Progenitor cell of endocrine pancreas (in vitro differentiated cells): ENCODE measurements around the gene IFI27L1. TPM values are rescaled to one million over a fixed set of nuclear protein-coding genes. Genes with fewer than 3 reads are reported as not detected.
A peak's percentile ranks its signal among the peaks of the same experiment; 100 is the strongest.

Source experiments
- DNase-seq: peaks from one replicate; pipeline ENCODE4 v3.0.0; 2021; ENCODE audit warnings: low spot score; ENCODE audit not compliant: unreplicated experiment
- H3K27ac Mint-ChIP-seq: 2 replicates; pipeline ENCODE4 v1.8.0; 2021; ENCODE audit warnings: mild to moderate bottlenecking, moderate library complexity, mixed read lengths
- H3K27me3 Mint-ChIP-seq: 2 replicates; pipeline ENCODE4 v1.8.0; 2021; ENCODE audit warnings: mixed read lengths
- H3K36me3 Mint-ChIP-seq: 2 replicates; pipeline ENCODE4 v1.8.0; 2022; ENCODE audit warnings: mixed read lengths; ENCODE audit not compliant: insufficient read depth
- H3K4me1 Mint-ChIP-seq: 2 replicates; pipeline ENCODE4 v1.8.0; 2021; ENCODE audit warnings: low read depth, mixed read lengths
- H3K4me3 Mint-ChIP-seq: 2 replicates; pipeline ENCODE4 v1.8.0; 2021; ENCODE audit warnings: low read depth, mild to moderate bottlenecking, moderate library complexity, mixed read lengths
- H3K9me3 Mint-ChIP-seq: 2 replicates; pipeline ENCODE4 v1.8.0; 2021; ENCODE audit warnings: low read depth, mixed read lengths
- total RNA-seq: library from RNA; stranded (reverse); gene quantifications from 2 replicates; pipeline ENCODE4 v1.2.1, GENCODE V29; 2021
- TF ChIP-seq, protein P1 (sequence below): fragments of 200-600 bp; sonication (generic); IDR thresholded peaks from one replicate; pipeline ENCODE4 v1.5.0; 2021; ENCODE audit warnings: antibody characterized with exemption, mild to moderate bottlenecking; ENCODE audit not compliant: unreplicated experiment

The IFI27L1 gene
- total RNA-seq, 1 donor from 2014 or later: 28.9 TPM

DNA sequence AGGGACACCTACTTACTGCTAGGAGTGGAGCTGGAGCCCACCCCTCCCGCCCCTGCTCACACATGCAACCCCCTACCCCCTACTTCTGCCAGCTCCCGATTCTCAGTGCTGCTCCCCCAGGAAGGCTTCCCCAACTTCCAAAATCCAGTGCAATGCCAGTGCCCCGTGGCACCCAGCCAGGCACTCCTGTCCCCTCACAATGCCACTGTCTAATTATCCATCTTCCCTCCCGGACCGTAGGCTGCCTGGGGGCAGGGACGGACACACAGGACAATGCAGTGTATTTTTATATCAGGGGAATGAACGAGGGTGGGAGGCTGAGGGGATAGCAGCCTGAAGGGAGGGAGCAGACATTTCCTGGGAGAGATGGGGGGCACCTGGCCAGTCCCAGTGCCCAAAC lies 42.6 kb upstream of the IFI27L1 start:
- Mint-ChIP-seq H3K9me3 (no peaks in the 10 kb centered on the region), H3K4me1 (no peaks in the 10 kb centered on the region), H3K27ac (no peak overlapping the region), H3K27me3 (no peaks in the 10 kb centered on the region), H3K36me3 (peaks cover 11% of the 10 kb centered on the region), H3K4me3 (no peak overlapping the region)
- DNase-seq: no peak
- TF ChIP-seq, protein P1, sequence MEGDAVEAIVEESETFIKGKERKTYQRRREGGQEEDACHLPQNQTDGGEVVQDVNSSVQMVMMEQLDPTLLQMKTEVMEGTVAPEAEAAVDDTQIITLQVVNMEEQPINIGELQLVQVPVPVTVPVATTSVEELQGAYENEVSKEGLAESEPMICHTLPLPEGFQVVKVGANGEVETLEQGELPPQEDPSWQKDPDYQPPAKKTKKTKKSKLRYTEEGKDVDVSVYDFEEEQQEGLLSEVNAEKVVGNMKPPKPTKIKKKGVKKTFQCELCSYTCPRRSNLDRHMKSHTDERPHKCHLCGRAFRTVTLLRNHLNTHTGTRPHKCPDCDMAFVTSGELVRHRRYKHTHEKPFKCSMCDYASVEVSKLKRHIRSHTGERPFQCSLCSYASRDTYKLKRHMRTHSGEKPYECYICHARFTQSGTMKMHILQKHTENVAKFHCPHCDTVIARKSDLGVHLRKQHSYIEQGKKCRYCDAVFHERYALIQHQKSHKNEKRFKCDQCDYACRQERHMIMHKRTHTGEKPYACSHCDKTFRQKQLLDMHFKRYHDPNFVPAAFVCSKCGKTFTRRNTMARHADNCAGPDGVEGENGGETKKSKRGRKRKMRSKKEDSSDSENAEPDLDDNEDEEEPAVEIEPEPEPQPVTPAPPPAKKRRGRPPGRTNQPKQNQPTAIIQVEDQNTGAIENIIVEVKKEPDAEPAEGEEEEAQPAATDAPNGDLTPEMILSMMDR: no peak

DNA sequence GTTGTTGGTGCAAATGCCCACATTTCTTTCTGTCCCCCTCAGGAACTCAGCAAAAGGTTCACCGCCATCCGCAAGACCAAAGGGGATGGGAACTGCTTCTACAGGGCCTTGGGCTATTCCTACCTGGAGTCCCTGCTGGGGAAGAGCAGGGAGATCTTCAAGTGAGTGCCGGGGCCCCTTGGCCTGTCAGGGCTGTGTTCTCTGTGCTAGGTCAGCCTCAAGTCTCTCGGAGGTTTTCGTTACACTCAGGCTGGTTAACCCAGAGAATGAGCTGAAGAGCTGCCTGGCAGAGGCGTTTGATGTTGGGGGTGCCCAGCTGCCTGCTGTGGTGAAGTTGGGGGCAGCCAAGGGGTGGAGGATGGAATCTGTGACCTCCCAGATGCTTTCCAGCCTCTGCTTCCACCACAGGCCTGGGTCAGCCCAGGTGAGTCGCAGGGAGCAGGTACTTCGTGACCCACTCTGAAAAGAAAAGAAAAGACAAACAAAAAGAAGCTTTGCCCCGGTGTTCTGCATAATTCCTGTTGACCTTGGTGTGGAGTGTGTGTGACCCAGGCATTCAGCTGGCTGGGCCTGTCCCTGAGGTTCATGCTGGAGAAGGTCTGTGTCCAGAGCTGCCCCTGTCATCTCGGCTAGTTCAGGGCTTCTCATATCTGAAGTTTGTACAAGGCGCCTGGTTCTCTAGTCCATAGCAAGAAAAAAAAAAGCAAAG lies 42.0 kb upstream of the IFI27L1 start:
- peaks cover 6% of the 10 kb centered on the region for H3K36me3 Mint-ChIP-seq
- no peaks in the 10 kb centered on the region for H3K4me1 Mint-ChIP-seq
- no peaks in the 10 kb centered on the region for H3K27me3 Mint-ChIP-seq
- no peaks in the 10 kb centered on the region for H3K9me3 Mint-ChIP-seq
- TF ChIP-seq, protein P1: no peak
- peak overlapping the region; percentile 86 for H3K27ac Mint-ChIP-seq
- H3K4me3 Mint-ChIP-seq: no peak overlapping the region
- no peak for DNase-seq

DNA sequence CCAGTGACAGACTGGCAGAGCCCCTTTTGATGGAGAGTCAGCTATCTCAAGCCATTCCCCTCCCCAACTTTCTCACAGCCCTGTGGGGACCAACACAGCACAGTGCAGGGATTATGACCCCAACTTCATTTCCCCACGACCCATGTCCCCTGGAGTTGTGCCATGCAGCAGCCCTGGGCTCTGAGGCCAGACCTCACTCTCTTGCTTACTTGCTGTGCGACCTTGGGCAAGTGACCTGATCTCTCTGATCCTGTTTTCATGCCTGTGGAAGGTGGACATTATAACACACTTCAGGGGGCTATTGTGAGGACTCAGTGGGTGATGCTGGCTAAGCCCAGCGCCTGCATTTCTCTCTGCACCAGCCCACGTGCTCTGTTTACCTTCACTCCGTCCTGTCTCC lies 40.9 kb upstream of the IFI27L1 start:
- Mint-ChIP-seq H3K27ac (no peak overlapping the region), H3K27me3 (no peaks in the 10 kb centered on the region), H3K36me3 (peaks cover 6% of the 10 kb centered on the region), H3K4me1 (no peaks in the 10 kb centered on the region), H3K4me3 (no peak overlapping the region), H3K9me3 (no peaks in the 10 kb centered on the region)
- TF ChIP-seq, protein P1: no peak
- no peak for DNase-seq

DNA sequence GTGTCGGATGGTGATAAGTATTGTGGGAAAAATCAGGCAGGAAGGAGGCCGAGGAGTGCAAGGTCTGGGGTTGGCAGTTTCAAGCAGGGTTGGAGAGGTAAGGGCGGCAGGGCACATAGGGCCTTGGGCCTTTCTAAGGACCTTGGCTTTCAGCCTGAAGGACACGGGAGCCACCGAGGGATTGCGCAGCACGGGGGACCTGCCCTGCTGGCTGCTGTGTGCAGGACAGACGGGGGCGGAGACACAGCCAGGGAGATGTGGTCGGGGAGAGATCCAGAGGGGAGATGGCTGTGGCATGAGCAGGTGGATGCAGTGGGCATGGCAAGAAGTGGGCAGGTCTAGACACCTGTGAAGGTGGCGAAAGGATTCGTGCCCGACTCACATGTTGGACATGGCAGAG lies 40.3 kb upstream of the IFI27L1 start:
- no peak overlapping the region for H3K27ac Mint-ChIP-seq
- H3K27me3 Mint-ChIP-seq: no peaks in the 10 kb centered on the region
- TF ChIP-seq, protein P1: no peak

DNA sequence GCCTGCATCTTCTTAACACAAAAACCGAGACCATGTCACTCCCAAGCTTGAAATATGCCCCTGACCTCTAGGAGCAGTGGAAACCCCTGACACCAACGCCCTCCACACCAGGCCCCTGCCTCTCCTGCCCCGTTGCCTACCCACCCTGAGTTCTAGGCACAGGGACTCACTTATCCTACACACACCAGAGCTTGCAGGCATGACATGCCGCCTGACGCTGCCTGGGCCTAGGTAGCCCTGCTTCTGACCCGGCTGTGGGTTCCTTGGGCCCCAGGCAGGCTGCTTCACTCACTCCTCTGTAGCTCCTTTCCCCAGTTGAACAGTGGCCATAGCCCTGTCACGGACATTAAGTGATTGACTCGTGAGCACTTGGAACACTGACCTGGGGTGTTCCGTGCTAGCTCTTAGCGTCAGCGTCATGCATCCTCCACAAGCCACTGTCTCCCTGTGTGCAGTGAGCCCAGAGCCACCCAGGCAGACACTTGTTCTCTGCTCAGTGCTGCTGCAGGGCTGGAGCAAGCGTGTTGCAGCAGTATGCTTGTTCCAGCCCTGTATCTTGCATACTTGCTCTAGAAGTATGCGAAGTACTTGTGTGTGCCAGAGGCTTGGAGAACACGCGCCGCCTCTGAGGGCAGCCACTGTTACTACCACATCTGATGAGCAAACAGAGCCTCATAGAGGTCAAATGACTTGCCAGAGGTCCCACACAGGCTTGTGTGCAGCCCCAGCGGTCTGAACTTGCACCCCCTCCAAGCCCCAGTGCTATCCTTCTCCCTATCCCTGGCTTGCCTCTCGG lies 39.4 kb upstream of the IFI27L1 start:
- TF ChIP-seq, protein P1: no peak
- DNase-seq: no peak
- Mint-ChIP-seq H3K4me3 (no peak overlapping the region), H3K27me3 (no peaks in the 10 kb centered on the region), H3K27ac (no peak overlapping the region), H3K9me3 (no peaks in the 10 kb centered on the region), H3K4me1 (no peaks in the 10 kb centered on the region), H3K36me3 (peaks cover 9% of the 10 kb centered on the region)

More for the DNA sequence above, 40.3 kb upstream of the IFI27L1 start:
- DNase-seq: no peak
- no peaks in the 10 kb centered on the region for H3K4me1 Mint-ChIP-seq
- no peak overlapping the region for H3K4me3 Mint-ChIP-seq
- peaks cover 11% of the 10 kb centered on the region for H3K36me3 Mint-ChIP-seq
- H3K9me3 Mint-ChIP-seq: no peaks in the 10 kb centered on the region
